GM12872 (cell line): ENCODE results near the gene FPR2.

ENCODE experiments used
- TF ChIP-seq, protein P1 (sequence below): IDR thresholded peaks from 3 replicates; pipeline ENCODE4 v1.5.1; 2011; ENCODE audit warnings: low read depth, mild to moderate bottlenecking, low read length, moderate library complexity; ENCODE audit not compliant: insufficient read depth

FPR2 gene

DNA sequence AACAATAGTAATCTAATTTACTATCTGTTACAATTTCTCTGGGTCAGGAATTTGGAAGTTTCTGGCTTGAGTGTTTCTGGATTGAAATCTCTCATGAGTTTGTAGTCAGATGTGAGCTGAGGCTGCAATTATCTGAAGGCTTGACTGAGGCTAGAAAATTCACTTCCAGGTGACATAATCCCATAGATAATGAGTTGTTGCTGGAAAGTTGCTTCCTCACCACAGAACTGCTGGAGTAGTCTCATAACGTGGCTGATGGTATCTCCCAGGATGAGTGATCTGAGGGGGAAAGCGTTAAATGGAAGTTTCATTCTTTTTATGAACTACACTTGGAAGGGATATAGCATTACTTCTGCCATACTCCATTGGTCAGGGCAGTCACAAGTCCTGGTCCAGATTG is 18.7 kb downstream of the FPR2 start:
- TF ChIP-seq, protein P1, sequence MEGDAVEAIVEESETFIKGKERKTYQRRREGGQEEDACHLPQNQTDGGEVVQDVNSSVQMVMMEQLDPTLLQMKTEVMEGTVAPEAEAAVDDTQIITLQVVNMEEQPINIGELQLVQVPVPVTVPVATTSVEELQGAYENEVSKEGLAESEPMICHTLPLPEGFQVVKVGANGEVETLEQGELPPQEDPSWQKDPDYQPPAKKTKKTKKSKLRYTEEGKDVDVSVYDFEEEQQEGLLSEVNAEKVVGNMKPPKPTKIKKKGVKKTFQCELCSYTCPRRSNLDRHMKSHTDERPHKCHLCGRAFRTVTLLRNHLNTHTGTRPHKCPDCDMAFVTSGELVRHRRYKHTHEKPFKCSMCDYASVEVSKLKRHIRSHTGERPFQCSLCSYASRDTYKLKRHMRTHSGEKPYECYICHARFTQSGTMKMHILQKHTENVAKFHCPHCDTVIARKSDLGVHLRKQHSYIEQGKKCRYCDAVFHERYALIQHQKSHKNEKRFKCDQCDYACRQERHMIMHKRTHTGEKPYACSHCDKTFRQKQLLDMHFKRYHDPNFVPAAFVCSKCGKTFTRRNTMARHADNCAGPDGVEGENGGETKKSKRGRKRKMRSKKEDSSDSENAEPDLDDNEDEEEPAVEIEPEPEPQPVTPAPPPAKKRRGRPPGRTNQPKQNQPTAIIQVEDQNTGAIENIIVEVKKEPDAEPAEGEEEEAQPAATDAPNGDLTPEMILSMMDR = no peak

DNA sequence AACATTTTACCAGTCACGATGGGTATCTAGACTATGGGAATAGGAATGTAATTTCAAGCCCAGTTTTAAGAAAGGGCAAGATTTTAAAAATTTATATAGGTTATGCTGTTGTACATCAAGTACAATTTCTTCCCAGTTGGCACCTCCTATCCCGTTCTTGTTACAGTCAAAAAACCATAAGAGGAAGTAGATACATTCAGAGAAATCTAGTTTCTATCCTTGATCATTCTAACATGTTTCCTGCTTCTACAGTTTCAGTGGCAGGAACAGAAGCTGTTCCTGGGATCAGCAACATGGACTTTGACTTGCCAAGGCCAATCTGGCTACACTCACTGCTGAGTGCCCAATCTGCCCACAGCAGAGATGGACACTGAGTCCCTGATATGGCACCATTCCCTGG is 19.3 kb downstream of the FPR2 start:
- TF ChIP-seq, protein P1 = no peak

DNA sequence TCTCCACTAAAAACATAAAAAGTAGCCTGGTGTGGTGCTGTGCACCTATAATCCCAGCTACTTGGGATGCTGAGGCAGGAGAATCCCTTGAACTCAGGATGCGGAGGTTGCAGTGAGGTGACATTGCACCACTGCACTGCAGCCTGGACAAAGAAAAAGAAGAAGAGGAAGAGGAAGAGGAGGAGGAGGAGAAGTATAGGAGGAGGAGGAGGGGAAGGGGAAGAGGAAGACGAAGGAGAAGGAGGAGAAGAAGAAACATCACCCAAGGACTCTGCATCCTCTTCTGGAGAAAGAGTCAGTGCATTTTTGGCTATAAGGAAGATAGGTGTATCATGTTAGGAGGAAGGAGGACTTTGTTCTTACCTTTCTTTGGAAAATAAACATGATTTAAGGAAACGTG is 21.0 kb downstream of the FPR2 start:
- TF ChIP-seq, protein P1 = no peak

DNA sequence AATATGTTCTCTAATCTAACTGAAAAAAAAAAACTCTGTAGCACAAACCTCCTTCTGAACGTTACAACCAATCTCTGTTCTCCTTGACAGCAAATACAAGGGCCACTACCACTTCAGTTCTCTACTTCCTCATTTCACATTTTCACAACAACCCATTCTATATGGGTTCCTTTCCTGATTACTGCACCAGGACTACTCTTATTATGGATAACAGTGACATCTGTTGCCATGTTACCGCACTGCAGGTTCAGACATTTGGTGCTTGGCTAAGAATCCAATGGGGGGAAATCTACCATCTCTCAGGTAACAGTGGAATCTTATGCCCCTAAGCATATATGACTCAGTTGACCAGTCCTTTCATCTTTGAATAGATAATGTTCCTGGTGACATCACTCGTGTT is 22.4 kb downstream of the FPR2 start:
- TF ChIP-seq, protein P1 = no peak

DNA sequence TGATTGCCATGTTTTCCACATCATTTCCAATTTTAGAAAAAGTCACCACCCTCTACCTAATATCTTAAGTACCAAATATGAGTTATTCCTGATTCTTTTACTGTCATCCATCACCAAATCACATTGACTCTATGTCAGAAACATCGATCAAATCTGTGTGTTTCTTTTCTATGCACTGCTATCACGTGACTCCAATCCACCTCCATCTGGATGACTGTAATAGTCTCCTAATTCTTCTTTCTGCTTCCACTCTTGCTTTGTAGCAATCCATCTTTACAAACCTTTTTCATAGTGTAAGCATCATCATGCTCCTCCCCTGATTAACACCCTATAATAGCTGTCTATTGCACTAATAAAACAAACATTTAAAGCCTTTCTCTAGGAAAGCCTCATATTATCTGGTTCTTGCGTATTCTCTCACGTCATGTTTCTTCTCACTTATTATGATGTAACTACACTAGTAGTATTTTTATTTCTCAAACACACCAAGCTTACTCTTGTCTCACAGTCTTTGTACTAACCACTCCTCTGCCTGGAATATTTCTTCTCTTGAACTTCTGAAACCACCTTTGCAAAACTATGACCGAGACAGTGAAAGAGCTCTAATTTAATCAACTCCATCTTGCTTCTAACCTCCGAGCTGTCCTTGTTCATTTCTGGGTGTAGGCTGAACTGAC is 23.3 kb downstream of the FPR2 start:
- TF ChIP-seq, protein P1 = no peak

DNA sequence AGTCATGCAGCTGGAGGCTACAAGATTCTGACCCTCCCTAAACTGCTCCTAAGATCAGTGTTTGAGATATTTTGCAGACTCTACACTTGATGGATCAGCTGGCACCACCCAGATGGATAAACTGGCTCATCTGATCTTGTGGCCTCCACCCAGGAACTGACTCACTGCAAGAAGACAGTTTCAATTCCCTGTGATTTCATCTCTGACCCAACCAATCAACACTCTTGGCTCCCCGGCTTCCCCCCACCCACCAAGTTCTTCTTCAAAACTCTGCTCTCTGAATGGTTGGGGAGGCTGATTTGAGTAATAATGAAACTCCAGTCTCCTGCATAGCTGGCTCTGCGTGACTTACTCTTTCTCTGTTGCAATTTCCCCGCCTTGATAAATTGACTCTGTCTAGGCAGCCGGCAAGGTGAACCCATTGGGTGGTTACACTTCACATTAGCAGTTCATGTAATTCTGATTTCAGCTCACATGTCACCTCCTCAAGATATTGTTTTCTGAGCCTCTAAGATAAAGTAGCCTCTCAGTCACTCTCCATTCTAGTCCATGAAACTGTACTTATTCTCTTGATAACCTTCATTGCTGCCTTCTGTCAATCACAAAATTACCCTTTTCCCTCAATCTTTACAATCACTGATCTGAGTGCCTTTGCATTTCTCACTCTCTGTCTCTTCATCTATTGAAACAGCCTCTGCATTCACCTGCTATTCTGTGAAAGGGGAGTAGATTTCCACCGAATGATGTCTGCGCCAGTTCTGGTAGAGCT is 24.1 kb downstream of the FPR2 start:
- TF ChIP-seq, protein P1 = no peak

DNA sequence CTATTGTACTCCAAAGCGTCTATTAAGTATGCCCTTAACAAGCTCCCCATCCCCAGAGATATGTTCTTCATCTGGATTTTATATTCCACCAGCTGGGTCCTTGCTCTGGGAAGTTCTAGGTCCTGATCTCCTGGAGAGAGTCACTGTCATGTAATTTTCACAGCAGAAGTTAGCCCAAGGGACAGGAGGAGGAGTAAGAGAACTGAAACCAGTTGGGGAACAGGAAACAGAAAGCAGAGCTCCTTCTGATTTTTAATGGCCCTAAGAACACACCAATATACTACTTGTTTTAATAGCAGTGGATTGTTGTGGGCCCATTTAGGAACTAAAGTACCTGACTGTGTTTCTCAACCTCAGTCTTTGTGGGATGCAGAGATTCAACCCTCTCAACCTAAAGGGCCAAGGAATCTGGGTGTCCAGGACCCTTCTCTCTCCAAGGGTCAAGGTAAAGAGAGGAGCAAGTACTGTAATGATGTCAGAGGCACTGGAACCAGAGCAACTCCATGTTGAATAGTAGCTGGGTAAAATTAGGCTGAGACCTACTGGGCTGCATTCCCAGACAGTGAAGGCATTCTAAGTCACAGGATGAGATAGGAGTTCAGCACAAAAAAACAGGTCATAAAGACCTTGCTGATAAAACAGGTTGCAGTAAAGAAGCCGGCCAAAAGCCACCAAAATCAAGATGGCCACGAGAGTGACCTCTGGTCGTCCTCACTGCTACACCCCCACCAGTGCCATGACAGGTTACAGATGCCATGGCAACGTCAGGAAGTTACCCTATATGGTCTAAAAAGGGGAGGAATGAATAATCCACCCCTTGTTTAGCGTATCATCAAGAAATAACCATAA is 25.9 kb downstream of the FPR2 start:
- TF ChIP-seq, protein P1 = no peak
